T-helper 2 cell (primary cell): ENCODE measurements around the gene FSIP1.
A peak's percentile ranks its signal among the peaks of the same experiment; 100 is the strongest.

ENCODE experiments used
- DNase-seq, 5 experiments: peaks; one replicate each; pipeline versions ENCODE4 v3.0.0 to v3.0.0-alpha.2; 2012 to 2022

Gene FSIP1

DNA sequence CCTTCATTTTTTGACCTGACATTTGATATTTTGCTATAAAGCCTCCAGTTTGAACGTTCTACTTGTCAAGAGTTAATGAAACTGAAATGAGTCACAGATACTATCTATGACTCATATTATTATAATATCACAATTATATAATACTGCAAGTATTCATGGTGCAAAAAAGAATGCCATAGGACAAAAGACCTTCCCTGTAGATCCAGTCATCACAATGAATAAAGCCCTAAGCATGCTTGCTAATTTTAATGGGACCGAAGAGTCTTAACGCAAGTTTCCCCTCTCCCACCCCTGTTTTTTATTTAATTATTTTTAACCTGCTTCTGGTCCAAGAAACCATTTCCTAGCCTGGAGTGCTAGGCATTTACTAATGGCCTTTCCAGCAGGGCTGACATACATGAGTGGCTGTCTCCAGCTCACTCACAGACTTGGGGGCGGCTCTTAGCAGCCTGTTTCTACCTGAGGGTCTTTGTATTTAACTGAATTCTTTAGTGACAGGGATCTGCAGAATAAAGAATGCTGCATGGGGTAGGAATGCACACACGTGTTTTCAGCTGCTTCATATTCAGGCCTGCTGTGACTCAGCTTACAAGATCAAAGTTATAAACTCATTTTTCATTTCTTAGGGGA, 140.5 kb downstream of the FSIP1 start:
- no peak for DNase-seq

- DNase-seq, result peak in 2 of 5 experiments; percentile 62 to 87
Observed at GRCh38 chr15:39641191-39641889, 141.3 kb downstream of the FSIP1 start.

DNA sequence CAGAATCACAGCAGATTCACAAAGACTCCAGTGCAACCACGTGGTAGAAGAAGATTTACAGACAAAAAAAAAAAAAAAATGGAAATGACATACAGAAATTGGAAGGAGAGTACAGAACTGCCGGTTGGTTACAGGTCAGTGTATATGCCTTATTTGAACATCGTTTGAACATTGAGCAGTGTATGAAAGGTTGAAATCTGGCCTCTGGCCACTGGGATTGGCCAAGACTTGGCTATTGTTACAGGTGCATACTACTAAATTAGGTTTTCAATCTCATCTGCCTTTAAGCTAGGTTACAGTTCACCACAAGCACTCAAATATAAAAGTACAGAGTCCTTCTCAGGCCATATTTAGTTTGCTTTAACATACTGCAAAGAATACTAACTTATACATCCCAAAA, 142.0 kb downstream of the FSIP1 start:
- no peak for DNase-seq

- DNase-seq, result no peak
Observed at GRCh38 chr15:39639037-39639436, 143.6 kb downstream of the FSIP1 start.

GRCh38 chr15:39638041-39638440, 144.6 kb downstream of the FSIP1 start:
- no peak for DNase-seq

- DNase-seq, result no peak
Observed at GRCh38 chr15:39631357-39631756, 151.3 kb downstream of the FSIP1 start.

GRCh38 chr15:39629906-39630305, 152.7 kb downstream of the FSIP1 start:
- DNase-seq, result no peak

DNA sequence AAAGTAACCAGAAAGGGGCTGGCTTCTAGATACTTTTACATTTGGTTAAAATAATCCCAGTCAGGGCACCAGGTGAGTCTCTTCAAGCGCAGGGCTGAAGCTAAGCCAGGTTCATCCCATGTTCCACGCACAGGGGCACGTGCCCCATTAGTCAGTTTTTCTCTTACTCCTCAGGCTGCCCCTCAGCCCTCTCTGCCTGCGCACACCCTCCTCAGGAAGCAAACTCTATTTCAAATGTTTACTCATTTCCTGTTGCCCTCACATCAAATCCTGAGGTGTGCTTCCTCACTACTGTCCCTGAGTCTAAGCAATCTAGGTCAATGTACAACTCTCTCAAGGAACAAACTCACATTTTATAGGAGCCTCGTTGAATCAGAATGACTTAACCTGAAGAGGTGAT, 153.3 kb downstream of the FSIP1 start:
- DNase-seq, result peak in 3 of 5 experiments; percentile 27 to 86 (median 82)

DNA sequence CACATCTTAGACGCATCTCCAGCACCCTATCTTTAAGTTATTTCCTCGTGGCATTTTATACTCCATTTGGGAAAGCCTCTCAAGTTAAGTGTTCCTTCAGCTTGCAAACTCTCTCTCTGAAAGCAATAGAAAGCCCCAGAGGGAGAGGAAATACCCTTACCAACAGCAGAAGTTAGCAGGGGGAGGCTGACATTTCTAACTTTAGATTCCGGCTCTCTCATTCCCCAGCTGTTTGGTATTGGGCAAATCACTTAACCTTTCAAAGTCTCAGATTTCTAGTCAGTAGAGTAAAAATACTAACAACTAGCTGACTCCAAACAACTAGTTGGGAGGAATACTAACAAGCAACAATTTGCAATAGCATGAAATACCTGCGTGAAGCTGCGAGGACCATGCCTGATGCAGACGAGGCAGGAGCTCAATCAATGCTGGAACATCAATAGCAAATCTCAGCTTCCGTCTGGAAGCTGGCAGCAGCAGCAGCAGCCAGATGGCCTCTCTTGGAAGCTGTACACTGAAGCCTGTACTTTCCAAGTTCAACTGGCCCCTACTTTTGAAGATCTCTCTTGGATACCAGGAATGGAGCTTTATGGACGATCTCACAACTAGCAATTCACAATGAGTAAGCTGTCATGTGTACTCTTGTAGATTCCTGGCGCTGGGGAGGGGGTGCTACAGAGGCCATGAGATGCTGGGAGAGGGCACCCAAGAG, 153.9 kb downstream of the FSIP1 start:
- no peak for DNase-seq

GRCh38 chr15:39628144-39628508, 154.5 kb downstream of the FSIP1 start:
- no peak for DNase-seq

DNA sequence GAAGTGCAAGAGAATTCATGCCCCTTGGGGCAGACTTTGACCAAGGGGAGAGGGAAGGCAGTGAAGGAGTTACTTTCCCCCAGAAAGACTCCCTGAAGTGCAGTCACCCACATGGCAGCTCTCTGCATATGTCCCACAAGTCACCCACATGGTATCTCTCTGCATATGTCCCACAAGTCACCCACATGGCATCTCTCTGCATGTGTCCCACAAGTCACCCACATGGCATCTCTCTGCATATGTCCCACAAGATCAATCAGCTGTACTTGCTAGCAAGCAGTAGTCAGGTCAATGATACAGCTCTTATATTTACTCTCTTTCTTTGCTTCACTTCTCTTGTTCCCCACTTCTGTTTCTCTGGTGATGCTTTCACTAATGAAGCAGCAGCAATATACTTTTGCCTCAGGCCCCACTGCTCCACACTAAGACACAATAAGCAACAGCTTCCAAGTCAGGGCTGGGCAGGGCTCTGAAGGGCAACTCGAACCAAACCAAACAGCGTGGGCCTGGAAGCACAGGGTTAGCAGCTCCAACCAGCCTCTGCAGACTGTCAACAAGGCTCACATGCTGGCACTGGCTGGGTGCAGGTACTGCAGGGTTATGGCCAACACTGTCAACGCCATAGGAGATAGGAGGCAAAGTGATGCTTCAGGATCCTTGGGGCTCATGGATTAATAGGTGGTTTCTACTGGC, 155.0 kb downstream of the FSIP1 start:
- DNase-seq, result no peak

GRCh38 chr15:39625856-39626255, 156.8 kb downstream of the FSIP1 start:
- peak in 1 of 5 experiments; percentile 44 for DNase-seq

DNA sequence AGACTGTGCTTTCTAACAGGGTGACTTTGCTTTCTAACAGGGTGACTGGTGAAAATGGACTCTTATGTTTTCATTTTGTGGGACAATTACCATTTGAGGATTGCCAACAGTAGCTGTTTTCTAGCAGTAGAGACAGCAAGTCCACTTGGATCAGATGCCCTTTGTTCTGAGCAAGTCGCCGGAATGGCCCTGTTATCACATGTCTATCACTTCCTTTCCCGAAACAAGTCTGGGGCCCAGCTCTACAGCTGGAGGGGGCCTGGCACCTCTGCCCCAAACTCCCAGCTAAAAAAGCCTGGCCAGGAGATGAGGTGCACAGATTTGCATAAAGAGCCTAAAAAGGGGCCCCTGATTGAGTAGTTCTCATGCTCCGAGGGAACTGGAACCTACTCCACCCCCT, 157.2 kb downstream of the FSIP1 start:
- no peak for DNase-seq

- peak in 4 of 5 experiments; percentile 17 to 93 (median 62) for DNase-seq
Observed at GRCh38 chr15:39624806-39625205, 157.8 kb downstream of the FSIP1 start.

DNA sequence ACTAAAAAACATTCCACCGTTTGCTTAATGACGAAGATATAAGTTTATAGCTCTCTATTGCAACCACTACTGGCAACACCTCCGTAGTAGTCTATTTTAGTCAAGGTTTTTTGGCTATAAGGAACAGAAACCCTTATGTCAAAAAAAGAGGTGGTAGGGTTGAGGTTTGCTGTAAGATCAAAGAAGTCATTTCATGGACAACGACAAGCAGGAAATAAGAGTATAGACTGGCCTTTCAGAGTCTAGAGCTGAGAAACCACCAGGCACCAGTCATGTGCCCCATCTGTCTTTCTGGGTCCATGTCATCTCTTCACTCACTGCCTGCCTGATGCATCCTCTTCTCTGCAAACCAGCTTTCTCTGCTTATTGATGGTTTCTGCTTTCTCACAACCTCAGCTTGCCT, 159.1 kb downstream of the FSIP1 start:
- DNase-seq, result peak in 2 of 5 experiments; percentile 89 to 92

DNA sequence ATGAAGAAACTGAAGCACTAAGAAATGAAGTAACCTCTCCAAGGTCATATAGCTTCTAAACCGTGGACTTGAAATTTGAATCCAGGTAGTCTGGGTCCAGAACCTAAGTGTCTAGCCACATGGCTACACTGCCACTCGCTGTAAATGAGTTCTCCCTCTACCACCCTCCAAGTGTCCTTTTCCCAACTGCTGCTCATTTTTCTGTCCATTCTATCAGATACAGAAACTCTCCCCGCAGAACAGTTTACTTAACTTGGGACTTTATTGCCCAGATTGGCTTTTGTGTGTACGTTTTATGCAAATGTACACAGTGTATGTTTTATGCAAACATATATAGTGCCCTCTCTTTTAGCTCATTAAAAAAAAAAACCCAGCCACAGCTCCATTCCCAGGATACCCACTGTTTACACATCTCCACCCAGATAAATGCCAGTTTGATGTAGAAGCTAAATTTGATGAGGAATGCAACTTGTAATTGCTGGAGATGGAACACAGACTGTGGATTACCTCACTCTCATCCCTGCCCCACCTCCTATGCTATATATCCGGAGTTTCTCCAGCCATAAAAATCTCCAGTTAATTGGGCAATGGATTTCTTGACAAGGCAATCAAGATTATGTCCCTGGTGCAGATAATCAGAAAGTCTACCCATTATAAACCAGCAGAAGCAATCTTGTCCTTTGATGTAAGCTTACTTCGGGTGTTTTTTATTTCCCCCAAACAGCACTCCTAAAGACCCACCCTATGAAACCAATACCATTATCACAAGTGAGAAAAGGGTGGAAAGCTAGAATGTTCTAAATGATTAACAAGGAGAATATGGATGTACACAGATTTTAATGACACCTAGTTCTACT, 159.8 kb downstream of the FSIP1 start:
- DNase-seq, result no peak

- no peak for DNase-seq
Observed at GRCh38 chr15:39621976-39622375, 160.7 kb downstream of the FSIP1 start.

DNA sequence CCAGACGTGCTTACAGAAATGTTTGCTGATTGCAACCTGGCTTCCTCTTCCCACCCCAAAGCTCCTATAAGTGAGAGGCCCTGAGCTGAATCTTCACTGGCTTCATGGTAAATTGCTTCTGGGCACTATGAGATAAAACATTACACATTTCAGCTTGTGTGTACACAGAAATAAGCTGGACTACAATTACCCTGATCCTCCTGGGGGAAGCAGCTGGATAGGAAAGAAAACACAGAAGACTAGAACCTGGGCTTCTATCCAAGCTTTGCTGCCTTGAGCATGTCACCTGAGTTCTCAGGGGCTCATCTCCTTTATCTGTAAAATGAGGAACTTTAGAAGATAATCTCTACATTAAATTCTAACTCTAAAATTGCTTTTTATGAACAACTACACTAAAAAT, 161.4 kb downstream of the FSIP1 start:
- DNase-seq, result no peak

- DNase-seq, result no peak
Observed at GRCh38 chr15:39618063-39618823, 164.4 kb downstream of the FSIP1 start.

DNA sequence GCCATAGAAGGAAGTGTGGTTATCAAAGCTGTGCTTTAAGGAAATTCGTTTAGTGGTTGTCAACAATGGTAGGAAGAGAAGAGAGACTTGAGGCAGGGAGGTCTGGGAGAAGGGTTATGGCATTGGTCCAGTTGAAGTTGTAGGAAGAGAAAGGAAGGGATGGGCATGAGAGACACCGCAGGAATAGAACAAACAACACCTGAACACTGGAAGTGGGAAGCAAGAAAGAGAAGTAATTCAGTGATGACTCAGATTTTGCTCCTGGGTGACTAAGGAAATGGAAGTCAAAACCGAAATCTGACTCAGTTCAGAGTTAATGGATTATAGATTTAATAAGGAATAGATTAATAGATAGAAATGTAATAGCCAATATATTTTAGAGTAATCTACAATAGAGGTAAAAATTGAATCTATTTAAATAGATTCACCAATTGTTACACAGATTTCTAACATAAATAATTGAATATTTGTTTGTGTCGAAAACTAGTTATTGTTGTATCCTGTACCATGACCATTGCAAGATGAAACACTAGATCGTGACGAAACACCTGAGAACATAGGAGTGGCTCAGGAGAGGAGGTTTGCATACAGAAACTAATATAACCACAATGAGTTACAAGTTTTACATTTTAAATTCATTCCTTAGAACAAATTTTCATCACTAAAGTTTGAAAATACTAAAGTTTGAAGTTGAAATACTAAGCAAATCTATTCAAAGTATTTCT, 165.7 kb downstream of the FSIP1 start:
- no peak for DNase-seq

DNA sequence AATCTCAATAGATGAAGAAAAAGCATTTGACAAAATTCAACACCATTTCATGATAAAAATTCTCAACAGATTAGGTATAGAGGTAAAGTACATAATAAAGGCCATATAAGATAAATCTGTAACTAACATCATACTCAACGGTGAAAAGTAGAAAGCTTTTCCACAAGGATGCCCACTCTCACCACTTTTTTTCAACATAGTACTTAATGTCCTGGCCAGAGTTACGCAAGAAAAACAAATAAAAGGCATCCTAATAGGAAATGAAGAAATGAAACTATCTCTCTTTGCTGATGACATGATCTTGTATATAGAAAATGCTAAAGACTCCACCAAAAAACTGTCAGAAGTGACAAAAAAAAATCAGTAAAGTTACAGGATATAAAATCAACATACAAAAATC, 168.8 kb downstream of the FSIP1 start:
- DNase-seq, result no peak
